GM21381 (cell line): ENCODE data around the gene BPNT1.
A peak's percentile ranks its signal among the peaks of the same experiment; 100 is the strongest.
"Not testable (repeated sequence)": the region's sequence is repeated elsewhere in the genome, so short reads cannot be mapped to it uniquely, and the experiment has no call there.

Experiments used
- ATAC-seq: cut with Tn5 transposase; IDR thresholded peaks from one replicate; pipeline ENCODE4 v1.9.1; 2021; ENCODE audit warnings: mild to moderate bottlenecking, moderate library complexity; ENCODE audit not compliant: unreplicated experiment

BPNT1 gene, protein sequence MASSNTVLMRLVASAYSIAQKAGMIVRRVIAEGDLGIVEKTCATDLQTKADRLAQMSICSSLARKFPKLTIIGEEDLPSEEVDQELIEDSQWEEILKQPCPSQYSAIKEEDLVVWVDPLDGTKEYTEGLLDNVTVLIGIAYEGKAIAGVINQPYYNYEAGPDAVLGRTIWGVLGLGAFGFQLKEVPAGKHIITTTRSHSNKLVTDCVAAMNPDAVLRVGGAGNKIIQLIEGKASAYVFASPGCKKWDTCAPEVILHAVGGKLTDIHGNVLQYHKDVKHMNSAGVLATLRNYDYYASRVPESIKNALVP

GRCh38 chr1:220089650-220090556 is at the start of gene BPNT1:
TSS of gene BPNT1 (minus strand) at chr1:220089788. CDS start at chr1:220079846, 9,942 bp downstream.
- peak; percentile 58 for ATAC-seq

GRCh38 chr1:220137019-220137786 is 47.6 kb upstream of the BPNT1 start:
- ATAC-seq = no peak

DNA sequence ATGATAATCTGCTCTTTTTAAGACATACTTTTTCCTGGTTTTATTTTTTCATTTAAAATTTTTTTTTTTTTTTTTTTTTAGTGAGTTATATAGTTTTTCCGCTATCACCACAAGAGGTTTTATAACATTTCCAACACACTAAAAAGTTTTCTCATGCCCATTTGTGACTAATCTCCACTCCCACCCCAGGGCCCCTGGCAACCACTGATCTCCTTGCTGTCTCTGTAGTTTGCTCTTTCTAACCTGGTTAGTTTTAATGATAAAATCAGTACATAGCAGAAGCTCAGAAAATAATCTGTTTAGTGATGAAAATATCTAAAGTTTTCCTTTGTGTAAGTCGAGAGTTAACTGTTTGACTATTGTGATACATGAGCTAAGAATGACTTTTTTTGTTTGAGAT is 46.2 kb upstream of the BPNT1 start:
- ATAC-seq = no peak

- ATAC-seq = no peak
Measured at GRCh38 chr1:220129479-220130210, 40.1 kb upstream of the BPNT1 start.

- no peak for ATAC-seq
Measured at GRCh38 chr1:220127076-220127475, 37.5 kb upstream of the BPNT1 start.

- no peak for ATAC-seq
Measured at GRCh38 chr1:220124542-220124941, 35.0 kb upstream of the BPNT1 start.

DNA sequence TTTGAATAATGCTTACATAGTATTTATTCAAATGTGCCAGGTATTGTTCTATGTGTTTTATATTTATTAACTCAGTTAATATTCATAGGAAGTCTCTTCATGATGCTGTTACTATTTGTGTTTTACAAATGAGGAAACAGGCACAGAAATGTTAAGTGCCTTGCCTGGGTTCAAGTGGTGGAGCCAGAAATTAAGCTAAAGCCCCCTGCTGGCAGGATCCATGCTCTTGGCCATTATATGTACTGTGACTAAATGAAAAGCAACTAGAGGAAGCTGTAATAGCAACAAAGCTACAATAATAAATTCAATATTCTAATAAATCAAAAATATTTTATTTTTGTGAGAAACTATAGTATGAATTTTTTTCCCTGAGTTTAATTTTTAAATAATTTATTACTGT is 34.3 kb upstream of the BPNT1 start:
- no peak for ATAC-seq

DNA sequence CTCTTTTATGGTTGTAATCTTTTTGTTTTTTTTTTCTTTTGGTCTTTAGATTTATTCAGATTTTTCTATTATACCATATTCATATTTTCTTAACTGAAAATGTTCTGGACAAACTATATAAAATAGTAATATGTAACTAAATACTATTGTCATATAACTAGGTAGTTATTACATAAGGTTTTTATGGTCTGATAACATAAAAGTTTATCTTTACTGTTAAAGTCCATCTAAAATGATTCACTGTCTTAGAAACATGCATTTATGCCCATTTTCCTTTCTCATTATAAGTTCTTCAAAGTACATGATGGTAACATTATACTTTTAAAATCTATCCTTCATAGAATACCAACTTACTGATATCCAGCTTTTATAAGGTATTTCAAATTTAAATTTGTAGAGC is 33.5 kb upstream of the BPNT1 start:
- no peak for ATAC-seq

- no peak for ATAC-seq
Measured at GRCh38 chr1:220121791-220122530, 32.4 kb upstream of the BPNT1 start.

- ATAC-seq = no peak
Measured at GRCh38 chr1:220119043-220119512, 29.5 kb upstream of the BPNT1 start.

- peak; percentile 73 for ATAC-seq
Measured at GRCh38 chr1:220113136-220113695, 23.6 kb upstream of the BPNT1 start.

DNA sequence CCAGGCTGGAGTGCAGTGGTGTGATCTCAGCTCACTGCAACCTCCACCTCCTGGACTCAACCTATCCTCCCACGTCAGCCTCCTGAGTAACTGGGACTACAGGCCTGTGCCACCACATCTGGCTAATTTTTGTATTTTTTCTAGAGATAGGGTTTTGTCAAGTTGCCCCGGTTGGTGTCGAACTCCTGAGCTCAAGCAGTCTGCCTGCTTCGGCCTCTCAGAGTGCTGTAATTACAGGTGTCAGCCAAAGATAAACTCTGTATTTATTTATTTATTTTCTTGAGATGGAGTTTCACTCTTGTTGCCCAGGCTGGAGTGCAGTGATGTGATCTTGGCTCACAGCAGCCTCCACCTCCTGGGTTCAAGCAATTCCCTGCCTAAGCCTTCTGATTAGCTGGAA is 23.0 kb upstream of the BPNT1 start:
- ATAC-seq = not testable (repeated sequence)

DNA sequence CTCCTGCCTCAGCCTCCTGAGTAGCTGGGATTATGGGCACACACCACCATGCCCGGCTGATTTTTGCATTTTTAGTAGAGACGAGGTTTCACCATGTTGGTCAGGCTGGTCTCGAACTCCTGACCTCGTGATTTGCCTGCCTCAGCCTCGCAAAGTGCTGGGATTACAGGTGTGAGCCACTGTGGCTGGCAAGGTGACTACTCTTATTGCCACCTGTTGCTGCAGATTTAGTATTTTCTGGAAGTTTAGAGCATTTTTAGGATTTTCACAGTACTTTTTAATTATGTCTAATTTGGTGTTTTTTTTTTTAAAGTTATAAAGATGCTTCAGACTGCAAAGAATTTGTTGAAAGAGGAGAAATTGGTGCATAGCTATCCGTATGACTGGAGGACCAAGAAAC is 20.9 kb upstream of the BPNT1 start:
- not testable (repeated sequence) for ATAC-seq

- no peak for ATAC-seq
Measured at GRCh38 chr1:220099826-220100225, 10.2 kb upstream of the BPNT1 start.

- ATAC-seq = peak; percentile 66
Measured at GRCh38 chr1:220094016-220094911, 4.7 kb upstream of the BPNT1 start, which contains the start of gene IARS2. TSS of gene IARS2 (plus strand) at chr1:220094132. CDS start at chr1:220094217, 85 bp downstream.

DNA sequence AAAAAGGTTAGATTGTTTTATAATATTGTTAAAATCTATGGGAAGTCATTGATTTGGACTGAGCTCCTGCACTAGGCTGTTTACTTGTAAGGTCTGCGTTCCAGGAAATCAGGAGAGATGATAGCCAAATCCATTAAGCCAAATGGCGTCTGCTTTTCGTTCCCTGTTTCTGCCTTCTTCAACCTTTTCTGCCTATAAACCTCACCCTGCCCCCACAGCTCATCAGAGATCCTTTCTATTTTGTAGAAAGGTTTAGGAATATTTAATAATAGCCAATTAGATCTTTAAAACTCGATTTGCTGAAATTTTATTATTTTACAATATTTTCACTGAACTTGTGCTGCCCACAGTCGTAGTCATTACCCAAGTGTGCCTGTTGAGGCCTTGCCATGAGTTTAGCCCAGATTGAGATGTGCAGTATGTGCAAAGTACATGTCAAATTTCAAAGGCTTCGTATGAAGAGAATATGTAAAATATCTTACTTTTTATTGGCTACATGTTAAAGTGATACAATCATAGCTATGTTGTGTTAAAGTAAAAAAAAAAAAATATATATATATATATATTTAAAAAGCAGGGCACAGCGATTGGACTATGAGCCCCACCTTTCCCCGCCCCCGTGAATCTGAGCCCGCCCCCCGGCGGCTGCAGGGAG is 3.9 kb upstream of the BPNT1 start:
- ATAC-seq = peak; percentile 0

DNA sequence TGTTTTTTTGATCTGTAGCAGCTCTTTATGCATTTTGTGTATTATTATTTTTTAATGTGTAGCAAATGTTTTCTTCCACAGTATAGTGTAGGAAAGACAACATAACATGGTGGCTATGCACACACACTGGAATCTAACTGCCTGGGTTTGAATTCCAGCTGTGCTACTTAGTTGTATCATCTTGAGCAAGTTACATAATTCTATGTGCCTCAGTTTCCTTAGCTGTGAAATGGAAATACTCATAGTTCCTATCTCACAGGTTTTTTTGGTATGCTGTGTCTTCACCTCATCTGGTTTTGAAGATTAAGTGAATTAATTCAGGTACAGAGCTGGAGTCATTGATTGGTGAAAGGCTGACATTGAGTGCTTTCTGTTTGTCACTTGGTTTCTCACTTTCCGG is 3.1 kb upstream of the BPNT1 start:
- ATAC-seq = no peak

DNA sequence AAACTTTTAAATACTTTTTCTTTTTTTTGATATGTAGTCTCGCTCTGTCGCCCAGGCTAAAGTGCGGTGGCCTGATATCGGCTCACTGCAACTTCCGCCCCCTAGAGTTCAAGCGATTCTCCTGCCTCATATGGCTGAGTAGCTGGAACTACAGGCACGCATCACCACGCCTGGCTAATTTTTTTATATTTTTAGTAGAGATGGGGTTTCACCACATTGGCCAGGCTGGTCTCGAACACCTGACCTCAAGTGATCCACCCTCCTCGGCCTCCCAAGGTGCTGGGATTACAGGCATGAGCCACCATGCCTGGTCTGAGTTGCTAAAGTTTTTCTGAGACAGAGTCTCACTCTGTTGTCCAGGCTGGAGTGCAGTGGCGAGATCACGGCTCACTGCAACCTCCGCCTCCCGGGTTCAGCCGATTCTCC is 3.3 kb downstream of the BPNT1 start:
- ATAC-seq = peak; percentile 46
